Activated naive CD8-positive, alpha-beta T cell treated with anti-CD3 and anti-CD28 coated beads, Interleukin-2, amount 50 U/mL, for 16 hours (primary cell): ENCODE measurements around the gene LIME1.

ENCODE experiments used
- DNase-seq: peaks from one replicate; pipeline ENCODE4 v3.0.0-alpha.2; 2020; ENCODE audit warnings: low read depth, low spot score

The LIME1 gene

GRCh38 chr20:63696628-63697356 is 39.7 kb upstream of the LIME1 start, which contains the start of gene TNFRSF6B:
TSS of gene TNFRSF6B (plus strand) at chr20:63696652. CDS start at chr20:63696768, 116 bp downstream.
- DNase-seq, result no peak

- DNase-seq, result no peak
Observed at GRCh38 chr20:63697357-63697867, 39.1 kb upstream of the LIME1 start.

GRCh38 chr20:63697868-63698545 is 38.5 kb upstream of the LIME1 start:
- DNase-seq, result no peak

GRCh38 chr20:63698739-63699465 is 37.6 kb upstream of the LIME1 start:
- DNase-seq, result no peak

GRCh38 chr20:63699466-63700198 is 36.8 kb upstream of the LIME1 start:
- DNase-seq, result no peak

- no peak for DNase-seq
Observed at GRCh38 chr20:63700199-63701050, 36.0 kb upstream of the LIME1 start.

GRCh38 chr20:63701051-63701328 is 35.5 kb upstream of the LIME1 start:
- no peak for DNase-seq

GRCh38 chr20:63701329-63702035 is 35.0 kb upstream of the LIME1 start:
- no peak for DNase-seq

GRCh38 chr20:63702036-63702665 is 34.3 kb upstream of the LIME1 start:
- no peak for DNase-seq

- no peak for DNase-seq
Observed at GRCh38 chr20:63702751-63703470, 33.6 kb upstream of the LIME1 start.

- no peak for DNase-seq
Observed at GRCh38 chr20:63703471-63703975, 32.9 kb upstream of the LIME1 start.

GRCh38 chr20:63703976-63704748 is 32.3 kb upstream of the LIME1 start:
- DNase-seq, result no peak

- no peak for DNase-seq
Observed at GRCh38 chr20:63704749-63705117, 31.7 kb upstream of the LIME1 start.

GRCh38 chr20:63705232-63706026 is 31.0 kb upstream of the LIME1 start:
- no peak for DNase-seq

- DNase-seq, result no peak
Observed at GRCh38 chr20:63706027-63706695, 30.3 kb upstream of the LIME1 start.

GRCh38 chr20:63706852-63707557 is 29.5 kb upstream of the LIME1 start:
- no peak for DNase-seq
